Medulla oblongata (tissue), 1 donor: Measurements from ENCODE around the gene NTRK3.

Experiments
- DNase-seq: peaks from one replicate; pipeline ENCODE4 v3.0.0-alpha.2; 2015; ENCODE audit errors: extremely low spot score

The NTRK3 gene

GRCh38 chr15:88002706-88003105 is 253.8 kb downstream of the NTRK3 start:
- no peak for DNase-seq

DNA sequence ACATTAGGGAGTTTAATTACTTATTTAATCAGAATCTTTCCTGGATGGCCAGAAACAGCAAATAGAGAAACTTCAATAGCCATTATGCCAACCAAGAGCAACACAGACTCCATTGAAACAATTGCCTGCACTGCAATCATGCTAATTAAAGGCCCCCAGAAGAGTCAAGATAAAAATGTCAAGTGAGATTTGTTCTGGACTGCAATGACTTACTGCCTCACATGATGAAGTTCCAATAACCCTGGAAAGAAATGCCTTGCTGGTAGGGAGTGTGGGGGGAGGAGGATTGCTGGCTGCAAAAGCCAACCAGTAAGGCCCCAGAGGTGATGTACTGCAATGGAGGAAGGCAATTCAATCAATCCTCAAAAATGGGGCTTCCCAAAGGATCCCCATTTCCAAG is 257.9 kb downstream of the NTRK3 start:
- no peak for DNase-seq

DNA sequence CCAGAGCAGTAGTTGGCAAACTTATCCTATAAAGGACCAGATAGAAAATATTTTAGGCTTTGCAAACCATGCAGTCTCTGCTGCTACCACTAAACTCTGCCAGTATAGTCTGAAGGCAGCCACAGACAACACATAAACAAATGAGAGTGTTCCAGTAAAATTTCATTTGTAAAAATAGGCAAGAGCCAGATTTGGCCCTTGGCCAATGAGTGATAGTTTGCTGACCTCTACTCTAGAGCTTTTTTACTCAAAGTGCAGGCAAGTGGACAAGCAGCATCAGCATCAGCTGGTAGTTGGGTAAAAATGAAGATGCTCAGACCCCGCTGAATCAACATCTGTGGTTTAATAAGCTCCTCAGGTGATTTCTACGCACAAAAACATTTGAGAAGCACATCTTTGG is 269.8 kb downstream of the NTRK3 start:
- no peak for DNase-seq

GRCh38 chr15:87985451-87985850 is 271.1 kb downstream of the NTRK3 start:
- no peak for DNase-seq

- no peak for DNase-seq
Measured at GRCh38 chr15:87981969-87982368, 274.6 kb downstream of the NTRK3 start.

DNA sequence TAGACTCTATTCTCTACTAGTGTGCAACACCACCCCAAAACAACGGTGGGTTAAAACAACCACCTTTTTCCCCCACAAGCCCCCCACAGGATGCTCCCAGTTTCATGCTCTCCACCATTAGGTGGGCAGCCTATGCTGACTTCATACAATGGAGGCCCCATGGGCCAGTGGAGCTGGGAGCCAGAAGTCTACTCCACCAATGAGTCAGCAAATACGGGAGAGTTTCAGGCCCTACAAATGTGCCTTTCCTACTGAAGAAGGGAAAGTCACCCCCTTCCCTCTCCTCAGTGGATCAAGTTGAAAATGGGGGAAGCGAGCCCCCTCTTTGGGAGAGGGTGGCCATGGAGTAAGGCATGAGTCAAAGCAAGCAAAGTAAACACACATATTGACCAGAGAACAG is 278.6 kb downstream of the NTRK3 start:
- no peak for DNase-seq

- DNase-seq = no peak
Measured at GRCh38 chr15:87976552-87976951, 280.0 kb downstream of the NTRK3 start.

DNA sequence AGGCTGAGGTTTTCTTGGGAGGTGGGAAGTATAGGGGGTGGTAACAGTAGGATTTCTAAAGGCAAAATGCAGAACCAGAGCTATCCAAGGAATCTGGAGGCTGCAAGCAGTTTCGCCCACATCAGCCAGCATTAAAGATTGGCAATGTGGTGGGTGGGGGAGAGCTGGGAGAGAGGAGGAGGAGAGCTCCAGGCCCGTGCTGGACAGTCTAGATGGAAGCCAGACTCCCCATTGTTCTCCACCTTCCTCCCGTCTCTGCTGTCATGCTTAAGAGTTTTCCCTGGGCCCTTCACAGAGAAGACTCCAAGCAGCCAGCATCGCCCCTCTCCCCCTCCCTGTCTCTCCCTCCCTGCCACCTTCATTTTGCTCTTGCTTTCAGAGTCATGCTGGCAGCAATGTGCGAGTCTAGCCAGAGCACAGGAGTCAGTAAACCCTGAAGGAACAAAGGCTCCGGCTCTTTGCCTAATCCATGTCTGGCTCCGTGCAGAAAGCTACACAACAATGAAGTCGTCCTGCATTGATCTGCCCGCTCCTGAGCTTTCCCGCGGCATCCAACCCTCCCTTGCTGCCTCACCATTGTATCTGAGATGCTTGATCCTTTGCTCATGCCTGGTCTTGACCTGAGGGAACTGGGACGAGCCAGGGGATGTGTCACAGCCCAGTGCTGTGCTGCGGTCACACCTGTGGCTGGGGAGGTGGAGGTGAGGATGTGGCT is 282.9 kb downstream of the NTRK3 start:
- no peak for DNase-seq

- no peak for DNase-seq
Measured at GRCh38 chr15:87971076-87971475, 285.5 kb downstream of the NTRK3 start.

- DNase-seq = no peak
Measured at GRCh38 chr15:87967951-87968350, 288.6 kb downstream of the NTRK3 start.

- DNase-seq = no peak
Measured at GRCh38 chr15:87965304-87965703, 291.2 kb downstream of the NTRK3 start.

DNA sequence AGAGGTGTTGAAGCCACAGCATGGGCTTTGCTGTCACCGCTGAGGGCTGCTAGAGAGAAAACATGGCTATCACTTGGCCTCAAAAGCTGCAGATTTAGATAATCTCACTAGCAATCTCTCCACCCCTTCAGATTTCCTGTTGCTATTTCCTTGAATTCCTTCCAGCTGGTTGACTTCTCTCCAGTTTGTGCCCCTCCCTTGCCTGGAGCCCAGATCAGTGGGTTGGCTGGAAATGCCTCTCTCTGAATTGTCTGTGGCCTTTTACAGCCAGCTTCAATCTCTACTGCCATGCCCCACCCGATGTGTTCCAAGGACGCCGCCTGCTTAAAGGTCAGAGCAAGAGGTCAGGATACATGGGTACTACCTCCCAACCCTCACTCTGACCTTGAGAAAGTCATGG is 294.1 kb downstream of the NTRK3 start:
- DNase-seq = no peak

GRCh38 chr15:87961851-87962420 is 294.6 kb downstream of the NTRK3 start:
- DNase-seq = no peak

DNA sequence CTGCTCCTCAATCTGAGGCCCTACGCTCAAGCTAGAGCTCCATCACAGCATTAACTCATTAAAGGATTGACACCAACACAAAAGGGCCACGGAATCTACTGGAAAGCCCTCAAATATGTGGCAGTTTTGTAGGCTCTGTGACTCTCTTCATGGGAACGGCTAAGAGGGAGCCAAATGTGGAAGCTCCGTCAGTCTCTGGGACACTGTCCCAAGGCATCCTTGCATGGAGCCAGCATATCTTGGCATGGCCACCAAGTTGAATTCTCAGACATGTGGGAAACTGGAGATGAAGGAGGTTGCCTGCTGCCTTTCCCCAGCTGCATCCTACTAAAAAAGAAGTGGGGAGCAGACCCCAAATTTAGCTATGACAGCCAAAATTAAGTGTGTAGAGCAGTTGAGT is 296.9 kb downstream of the NTRK3 start:
- peak; percentile 46 for DNase-seq

DNA sequence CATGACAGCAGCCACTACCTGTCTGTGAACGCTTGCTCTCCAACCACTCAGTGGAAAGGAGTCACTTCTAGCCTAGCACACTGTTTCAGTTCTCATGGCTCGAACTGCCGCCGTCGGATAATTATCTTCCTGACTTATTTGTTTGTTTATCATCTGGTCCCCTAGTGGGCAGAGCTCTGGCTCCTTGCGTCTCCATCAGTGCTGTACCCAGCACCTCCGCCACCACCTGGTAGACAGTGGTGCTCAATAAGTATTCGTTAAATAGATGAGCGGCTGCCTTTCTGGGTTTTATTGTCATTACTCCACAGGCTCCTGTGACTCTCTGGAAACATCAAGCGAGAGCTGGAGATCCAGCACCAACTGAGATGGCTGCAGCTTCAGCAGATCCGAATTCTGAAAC is 297.5 kb downstream of the NTRK3 start:
- DNase-seq = no peak

GRCh38 chr15:87955284-87955909 is 301.1 kb downstream of the NTRK3 start:
- peak; percentile 13 for DNase-seq

- no peak for DNase-seq
Measured at GRCh38 chr15:87954793-87955192, 301.7 kb downstream of the NTRK3 start.

GRCh38 chr15:87952736-87953287 is 303.7 kb downstream of the NTRK3 start:
- DNase-seq = no peak

DNA sequence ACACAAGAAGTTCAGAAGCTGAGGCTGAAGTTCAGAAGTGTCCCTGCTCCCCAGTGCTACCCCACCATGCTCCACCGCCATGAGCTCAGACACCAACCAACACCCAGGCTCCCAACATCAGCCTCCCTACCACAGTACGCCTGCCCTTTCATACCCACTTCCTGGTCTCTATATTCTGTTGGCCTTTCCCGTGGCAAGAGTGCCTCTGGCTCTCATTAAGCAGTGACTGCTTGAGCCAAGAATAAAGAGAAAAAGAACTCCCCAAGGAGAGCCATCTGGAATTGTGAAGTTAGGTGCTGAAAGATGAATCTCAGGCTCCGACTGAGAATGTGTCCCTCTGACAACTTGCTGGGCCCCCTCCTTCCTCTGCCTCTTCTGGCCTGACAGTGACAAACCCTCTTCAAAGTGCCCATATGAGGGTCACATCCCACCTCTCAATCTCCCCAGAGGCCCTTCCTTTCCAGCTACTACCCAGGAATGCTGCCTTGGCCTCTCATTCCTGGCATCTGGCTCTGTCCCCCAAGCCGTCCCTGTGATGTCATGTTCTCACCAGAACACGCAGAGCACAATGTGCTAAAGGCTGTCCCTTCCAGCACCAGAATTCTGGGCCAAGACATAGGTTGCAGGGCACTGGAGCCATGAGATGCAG is 306.8 kb downstream of the NTRK3 start:
- DNase-seq = no peak

- DNase-seq = no peak
Measured at GRCh38 chr15:87949151-87949574, 307.4 kb downstream of the NTRK3 start.

DNA sequence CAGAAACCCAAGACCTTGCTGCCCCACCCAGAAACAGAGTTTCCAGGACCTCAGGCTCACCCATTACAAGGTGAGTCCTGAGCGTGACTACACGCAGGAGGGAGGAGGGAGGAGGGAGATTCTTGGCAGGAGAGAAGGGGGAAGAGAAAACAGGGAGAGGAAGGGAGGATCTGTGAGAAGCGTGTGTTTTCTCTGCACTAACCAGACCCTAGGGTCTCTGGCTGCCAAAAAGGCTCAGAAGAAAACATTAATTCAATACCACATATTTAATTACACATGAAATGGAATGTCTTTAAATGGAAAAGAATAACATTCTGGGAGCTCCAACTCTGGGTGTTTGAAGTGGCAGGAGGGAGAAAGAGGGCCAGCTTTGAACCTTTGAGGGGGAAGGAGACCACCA is 309.0 kb downstream of the NTRK3 start:
- DNase-seq = no peak

- no peak for DNase-seq
Measured at GRCh38 chr15:87945246-87945645, 311.3 kb downstream of the NTRK3 start.

DNA sequence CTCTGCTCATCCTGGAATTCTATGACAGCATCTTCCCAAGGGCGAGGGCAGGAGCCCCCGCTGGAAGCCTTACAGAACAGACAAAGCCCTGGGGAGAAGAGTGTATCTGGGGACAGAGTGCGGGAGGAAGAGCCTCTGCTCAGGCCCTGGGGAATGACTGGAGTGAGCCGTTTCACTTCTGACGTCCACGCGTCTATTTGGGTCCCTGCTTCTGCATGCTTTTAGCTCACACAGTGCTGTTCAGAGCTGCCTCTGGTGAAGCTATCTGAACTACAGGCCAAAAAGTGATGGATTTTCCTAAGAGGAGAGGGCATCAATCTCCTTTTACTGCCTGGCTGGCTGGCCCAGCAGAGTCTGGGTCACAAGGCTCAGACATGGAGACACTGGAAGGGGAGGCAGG is 311.8 kb downstream of the NTRK3 start:
- no peak for DNase-seq
